WI38 (cell line): ENCODE results near the gene OSBPL1A.

Source experiments
- H3K4me3 ChIP-seq: 2 replicates; pipeline ENCODE4 v1.5.1; 2011; ENCODE audit warnings: low read depth, mild to moderate bottlenecking, control low read depth, low read length
- CTCF ChIP-seq: IDR thresholded peaks from 2 replicates; pipeline ENCODE4 v1.5.1; 2012; ENCODE audit warnings: low read depth, mild to moderate bottlenecking, control low read depth, low read length

OSBPL1A gene

GRCh38 chr18:24188120-24188519, 209.5 kb downstream of the OSBPL1A start:
- TF ChIP-seq CTCF = no peak
- H3K4me3 ChIP-seq = no peak overlapping the region

- TF ChIP-seq CTCF = no peak
- H3K4me3 ChIP-seq = no peak overlapping the region
These were observed 209.9 kb downstream of the OSBPL1A start for GRCh38 chr18:24187689-24188088.

- no peak overlapping the region for H3K4me3 ChIP-seq
- no peak for TF ChIP-seq CTCF
These were observed 210.6 kb downstream of the OSBPL1A start for GRCh38 chr18:24187049-24187448.

GRCh38 chr18:24185805-24186204, 211.8 kb downstream of the OSBPL1A start:
- TF ChIP-seq CTCF = no peak
- no peak overlapping the region for H3K4me3 ChIP-seq

GRCh38 chr18:24181806-24182205, 215.8 kb downstream of the OSBPL1A start:
- no peak overlapping the region for H3K4me3 ChIP-seq
- TF ChIP-seq CTCF = no peak

GRCh38 chr18:24180048-24180447, 217.6 kb downstream of the OSBPL1A start:
- no peak for TF ChIP-seq CTCF
- no peak overlapping the region for H3K4me3 ChIP-seq

GRCh38 chr18:24177499-24178133, 220.0 kb downstream of the OSBPL1A start:
- H3K4me3 ChIP-seq = no peak overlapping the region
- no peak for TF ChIP-seq CTCF
